Ovary (tissue), 3 donors: ENCODE measurements around the gene VAV3.

Source experiments
- POLR2A ChIP-seq: fragments of 450-650 bp; IDR thresholded peaks from one replicate; pipeline ENCODE4 v1.6.1; 2017; ENCODE audit warnings: antibody characterized with exemption, mild to moderate bottlenecking, moderate library complexity
- TF ChIP-seq, protein P1 (sequence below), 3 donors: fragments of 450-650 bp in 2 of 3; fragments of 200-600 bp in 1 of 3; IDR thresholded peaks; one replicate each; pipeline versions ENCODE4 v1.5.1 to v1.8.0; 2016 to 2022; ENCODE audit warnings: antibody characterized with exemption in 3 of 3, mild to moderate bottlenecking in 1 of 3
- donor health status: DM: no; HTN: no; CAD: no.

DNA sequence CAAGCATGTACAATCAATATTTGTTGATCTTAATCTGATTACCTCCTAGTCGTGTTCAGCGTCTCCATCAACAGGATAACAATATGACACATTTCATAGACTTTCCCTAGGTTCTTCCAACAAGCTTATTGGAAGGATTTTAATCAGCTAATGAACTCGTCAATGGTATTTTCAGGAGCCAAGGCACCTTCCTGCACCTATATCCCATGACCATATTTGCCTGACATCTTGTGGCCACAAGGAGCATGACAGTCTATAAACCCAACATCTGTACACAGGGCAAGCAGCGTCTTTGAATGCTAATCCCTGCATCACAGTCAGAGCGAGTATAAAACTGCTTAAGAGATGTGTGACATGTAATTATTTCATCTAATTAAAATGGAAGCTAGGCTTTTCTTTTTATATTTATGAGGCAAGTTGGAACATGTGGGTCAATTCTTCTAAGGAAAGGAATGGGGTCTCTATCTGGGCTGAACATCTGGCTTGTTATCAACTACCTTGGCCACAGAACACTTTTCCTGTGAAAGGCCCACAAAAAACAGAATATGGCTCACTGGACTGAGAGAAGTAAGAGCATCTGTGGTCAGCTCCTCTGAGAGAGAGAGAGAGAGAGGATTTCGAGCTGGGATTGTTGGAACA, 435.4 kb downstream of the VAV3 start:
- TF ChIP-seq POLR2A, result no peak
- TF ChIP-seq, protein P1, sequence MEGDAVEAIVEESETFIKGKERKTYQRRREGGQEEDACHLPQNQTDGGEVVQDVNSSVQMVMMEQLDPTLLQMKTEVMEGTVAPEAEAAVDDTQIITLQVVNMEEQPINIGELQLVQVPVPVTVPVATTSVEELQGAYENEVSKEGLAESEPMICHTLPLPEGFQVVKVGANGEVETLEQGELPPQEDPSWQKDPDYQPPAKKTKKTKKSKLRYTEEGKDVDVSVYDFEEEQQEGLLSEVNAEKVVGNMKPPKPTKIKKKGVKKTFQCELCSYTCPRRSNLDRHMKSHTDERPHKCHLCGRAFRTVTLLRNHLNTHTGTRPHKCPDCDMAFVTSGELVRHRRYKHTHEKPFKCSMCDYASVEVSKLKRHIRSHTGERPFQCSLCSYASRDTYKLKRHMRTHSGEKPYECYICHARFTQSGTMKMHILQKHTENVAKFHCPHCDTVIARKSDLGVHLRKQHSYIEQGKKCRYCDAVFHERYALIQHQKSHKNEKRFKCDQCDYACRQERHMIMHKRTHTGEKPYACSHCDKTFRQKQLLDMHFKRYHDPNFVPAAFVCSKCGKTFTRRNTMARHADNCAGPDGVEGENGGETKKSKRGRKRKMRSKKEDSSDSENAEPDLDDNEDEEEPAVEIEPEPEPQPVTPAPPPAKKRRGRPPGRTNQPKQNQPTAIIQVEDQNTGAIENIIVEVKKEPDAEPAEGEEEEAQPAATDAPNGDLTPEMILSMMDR (IDR thresholded peaks at IDR 0.05), result no peak
